ENCODE results near the gene PLXNB3.

Gene PLXNB3

DNA sequence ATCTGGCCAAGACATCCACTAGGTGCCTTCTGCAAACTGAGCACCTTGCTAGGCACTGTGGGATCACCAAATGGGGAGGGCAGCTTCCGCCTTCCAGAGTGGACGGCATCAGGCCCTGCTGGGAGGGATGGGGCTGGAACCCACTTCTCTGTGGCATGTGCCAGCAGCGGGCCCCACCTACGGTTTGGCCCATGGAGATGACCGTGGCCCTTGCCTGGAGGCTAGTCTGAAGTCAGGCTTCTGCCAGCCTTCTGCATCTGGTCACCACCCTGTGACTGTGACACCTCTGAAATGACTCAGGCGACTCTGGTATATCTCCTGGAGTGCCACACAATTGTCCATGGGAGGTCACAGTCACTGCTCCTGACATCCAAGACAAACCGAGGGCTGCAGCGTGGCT is 37.6 kb downstream of the PLXNB3 start:
- TF ChIP-seq, protein P1, sequence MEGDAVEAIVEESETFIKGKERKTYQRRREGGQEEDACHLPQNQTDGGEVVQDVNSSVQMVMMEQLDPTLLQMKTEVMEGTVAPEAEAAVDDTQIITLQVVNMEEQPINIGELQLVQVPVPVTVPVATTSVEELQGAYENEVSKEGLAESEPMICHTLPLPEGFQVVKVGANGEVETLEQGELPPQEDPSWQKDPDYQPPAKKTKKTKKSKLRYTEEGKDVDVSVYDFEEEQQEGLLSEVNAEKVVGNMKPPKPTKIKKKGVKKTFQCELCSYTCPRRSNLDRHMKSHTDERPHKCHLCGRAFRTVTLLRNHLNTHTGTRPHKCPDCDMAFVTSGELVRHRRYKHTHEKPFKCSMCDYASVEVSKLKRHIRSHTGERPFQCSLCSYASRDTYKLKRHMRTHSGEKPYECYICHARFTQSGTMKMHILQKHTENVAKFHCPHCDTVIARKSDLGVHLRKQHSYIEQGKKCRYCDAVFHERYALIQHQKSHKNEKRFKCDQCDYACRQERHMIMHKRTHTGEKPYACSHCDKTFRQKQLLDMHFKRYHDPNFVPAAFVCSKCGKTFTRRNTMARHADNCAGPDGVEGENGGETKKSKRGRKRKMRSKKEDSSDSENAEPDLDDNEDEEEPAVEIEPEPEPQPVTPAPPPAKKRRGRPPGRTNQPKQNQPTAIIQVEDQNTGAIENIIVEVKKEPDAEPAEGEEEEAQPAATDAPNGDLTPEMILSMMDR (IDR thresholded peaks at IDR 0.05): no peak
- no peak for TF ChIP-seq ZFX (IDR thresholded peaks at IDR 0.05; ENCODE audit: borderline replicate concordance)
- H3K27ac ChIP-seq: no peak overlapping the region

DNA sequence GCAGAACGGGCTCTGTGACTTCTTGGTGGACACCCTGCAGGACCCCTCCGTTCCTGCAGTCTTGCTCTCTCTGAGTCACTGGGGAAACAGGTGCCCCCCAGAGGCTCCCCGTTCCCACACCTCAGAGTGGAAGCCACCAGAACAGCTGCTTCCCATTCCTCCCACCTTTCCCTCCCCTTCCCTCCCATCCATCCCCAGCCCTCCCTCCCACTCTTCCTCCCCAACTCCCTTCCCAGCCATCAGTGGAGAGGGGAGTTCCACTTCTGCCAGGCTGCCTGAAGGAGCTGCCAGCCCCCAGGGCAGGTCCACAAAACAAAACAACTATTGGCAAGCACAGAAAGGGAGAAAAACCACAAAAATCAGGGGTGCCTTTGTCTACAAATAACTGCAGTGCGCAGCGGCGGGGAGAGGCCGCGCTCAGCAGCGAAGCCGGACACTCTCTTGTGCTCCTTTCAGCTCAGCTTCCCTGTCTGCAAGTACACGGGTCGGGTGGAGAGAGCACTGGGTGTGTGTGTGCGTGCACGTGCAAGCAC is 38.5 kb downstream of the PLXNB3 start:
- TF ChIP-seq ZFX (IDR thresholded peaks at IDR 0.05; ENCODE audit: borderline replicate concordance): no peak
- TF ChIP-seq, protein P1 (IDR thresholded peaks at IDR 0.05): no peak
- H3K27ac ChIP-seq: no peak overlapping the region

DNA sequence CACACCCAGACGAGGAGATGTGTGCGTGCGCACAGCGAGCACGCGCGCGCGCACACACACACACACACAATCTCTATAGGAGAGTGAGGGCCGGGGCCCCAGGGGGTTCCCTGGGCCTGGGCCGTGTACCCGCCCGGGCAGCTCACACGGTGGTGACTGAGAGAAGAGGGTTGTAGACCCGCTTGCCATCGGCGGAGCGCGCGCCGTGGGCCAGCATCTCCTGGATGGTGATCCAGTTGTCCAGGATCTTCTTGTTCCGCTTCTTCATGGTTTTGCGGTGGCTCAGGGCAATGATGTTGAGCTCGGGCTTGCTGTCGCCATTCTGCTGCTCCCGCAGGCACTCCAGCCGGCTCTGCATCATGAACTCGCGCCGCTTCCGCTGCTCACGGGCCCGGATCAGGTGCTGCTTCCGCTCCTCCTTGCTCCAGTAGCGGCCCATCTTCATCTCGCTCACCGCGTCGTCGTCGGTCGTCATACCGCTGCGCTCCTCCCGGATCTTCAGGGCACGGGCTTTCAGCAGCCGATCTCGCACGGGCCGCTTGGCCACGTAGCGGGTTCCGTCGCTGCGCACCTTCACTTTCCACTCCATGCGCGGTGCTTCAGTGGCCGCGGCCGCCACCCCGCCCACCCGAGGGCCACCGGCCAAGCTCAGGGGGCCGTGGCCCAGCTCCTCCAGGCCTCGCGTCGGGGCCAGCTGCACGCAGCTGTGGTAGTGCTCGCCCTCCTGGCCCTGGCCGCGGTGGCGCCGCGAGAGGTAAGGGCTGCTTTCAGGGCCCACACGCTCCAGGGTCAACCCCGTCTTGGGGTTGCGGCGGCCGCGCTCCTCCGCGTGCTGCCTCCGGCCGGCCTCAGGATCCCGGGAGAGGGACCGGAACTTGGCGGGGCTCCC is 39.4 kb downstream of the PLXNB3 start:
- TF ChIP-seq, protein P1 (IDR thresholded peaks at IDR 0.05): no peak
- no peak for TF ChIP-seq ZFX (IDR thresholded peaks at IDR 0.05; ENCODE audit: borderline replicate concordance)
- H3K27ac ChIP-seq: no peak overlapping the region

DNA sequence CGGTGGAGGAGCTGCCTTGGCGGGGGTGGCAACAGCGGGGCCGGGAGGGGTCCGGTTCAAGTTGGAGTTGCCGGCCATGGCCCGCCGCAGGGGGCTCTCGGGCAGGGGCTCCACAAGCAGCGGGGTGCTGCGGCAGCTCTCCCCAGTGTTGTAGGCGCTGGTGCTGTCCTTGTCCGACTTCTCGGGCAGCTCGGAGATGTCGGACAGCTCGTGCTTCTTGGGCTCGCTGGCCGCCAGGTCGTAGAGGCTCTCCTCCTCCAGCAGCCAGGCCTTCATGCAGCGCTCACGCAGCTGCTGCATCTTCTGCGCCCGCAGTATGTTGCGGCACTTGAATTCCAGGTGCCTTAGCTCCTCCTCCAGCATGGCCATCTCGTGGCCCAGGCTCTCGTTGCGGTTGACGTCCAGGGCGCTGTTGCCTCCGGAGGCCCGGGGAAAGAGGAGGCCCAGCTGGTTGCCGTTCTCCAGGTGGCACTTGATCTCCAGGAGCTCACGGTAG is 40.1 kb downstream of the PLXNB3 start:
- no peak for TF ChIP-seq ZFX (IDR thresholded peaks at IDR 0.05; ENCODE audit: borderline replicate concordance)
- no peak overlapping the region for H3K27ac ChIP-seq

DNA sequence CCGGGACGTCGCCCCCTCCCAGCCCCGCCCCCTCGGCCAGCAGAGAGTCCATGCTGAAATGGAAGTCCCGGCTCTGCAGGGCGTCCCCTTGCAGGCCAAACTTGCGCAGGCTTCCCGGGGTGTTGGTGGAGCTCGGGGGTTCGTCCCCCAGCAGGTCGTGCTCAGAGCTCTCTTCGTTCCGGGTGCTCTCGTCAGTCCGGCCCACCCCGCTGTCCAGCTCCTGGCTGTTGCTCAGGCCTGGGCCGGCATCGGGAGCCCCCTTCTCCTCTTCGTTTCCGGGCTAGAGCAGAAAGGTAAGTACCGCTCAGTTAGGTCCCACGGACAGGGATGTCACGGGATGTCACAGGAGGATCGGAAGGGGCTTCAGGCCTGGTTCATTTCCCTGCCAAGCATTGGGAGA is 40.6 kb downstream of the PLXNB3 start:
- TF ChIP-seq, protein P1 (IDR thresholded peaks at IDR 0.05): no peak
- no peak for TF ChIP-seq ZFX (IDR thresholded peaks at IDR 0.05; ENCODE audit: borderline replicate concordance)
- H3K27ac ChIP-seq: no peak overlapping the region

DNA sequence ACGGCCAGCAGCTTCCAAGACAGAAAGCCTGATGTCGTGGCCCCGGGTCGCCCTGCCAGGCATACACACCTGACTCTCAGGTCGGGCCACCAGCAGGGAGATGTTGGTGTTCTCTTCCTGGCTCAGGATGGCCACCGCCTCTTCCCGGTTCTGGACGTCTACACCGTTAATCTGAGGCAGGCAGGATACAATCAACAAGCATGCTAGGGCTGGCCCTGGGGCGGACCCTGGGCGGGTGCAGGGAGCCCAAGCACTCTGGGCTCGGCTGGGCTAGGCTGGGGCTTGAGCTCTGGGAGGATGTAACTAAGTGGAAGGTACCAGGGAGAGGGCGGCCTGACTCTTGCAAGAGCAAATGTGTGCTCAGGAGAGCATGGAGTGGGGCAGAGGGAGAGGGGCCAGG is 41.4 kb downstream of the PLXNB3 start:
- no peak overlapping the region for H3K27ac ChIP-seq
- TF ChIP-seq, protein P1 (IDR thresholded peaks at IDR 0.05): no peak
- TF ChIP-seq ZFX (IDR thresholded peaks at IDR 0.05; ENCODE audit: borderline replicate concordance): no peak

DNA sequence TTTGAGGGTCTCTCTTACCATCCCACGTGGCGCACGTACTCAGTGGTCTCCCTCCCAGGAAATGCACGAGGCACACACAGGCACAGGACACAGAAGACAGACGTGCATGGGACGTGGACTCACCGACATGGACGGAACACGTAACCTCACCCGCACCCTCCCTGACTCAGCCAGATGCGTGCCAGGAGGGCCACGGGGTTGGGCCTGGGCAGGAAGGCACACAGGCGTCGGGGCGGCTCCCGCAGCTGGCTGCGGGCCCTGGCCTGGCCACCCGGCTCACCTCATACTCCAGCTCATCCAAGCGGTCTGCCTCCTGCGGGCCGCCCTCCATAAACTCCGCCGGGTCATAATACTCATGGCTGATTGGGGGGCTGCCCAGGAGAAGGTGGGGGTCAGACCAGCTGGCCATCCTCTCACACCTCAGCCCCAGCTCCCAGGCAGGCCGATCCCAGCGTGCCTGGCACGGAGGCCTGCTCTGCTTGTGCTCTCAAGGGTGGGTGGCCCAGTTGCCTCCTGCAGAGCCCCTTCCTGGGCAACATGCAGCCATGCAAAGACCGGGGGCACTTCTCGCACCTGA is 43.0 kb downstream of the PLXNB3 start:
- H3K27ac ChIP-seq: no peak overlapping the region
- TF ChIP-seq ZFX (IDR thresholded peaks at IDR 0.05; ENCODE audit: borderline replicate concordance): no peak
- TF ChIP-seq, protein P1 (IDR thresholded peaks at IDR 0.05): no peak

Measured in 22Rv1 (cell line).